Mucosa of descending colon (tissue), 3 donors: Measurements from ENCODE around the gene TMED3. TPM values are rescaled to one million over a fixed set of nuclear protein-coding genes. Genes with fewer than 3 reads are reported as not detected.

Experiments used
- ATAC-seq: fragments of 200-7000 bp; cut with Tn5 transposase; one replicate; pipeline ENCODE4 v1.9.1; 2020; ENCODE audit warnings: mild to moderate bottlenecking, moderate library complexity
- DNase-seq, 3 donors: peaks; one replicate each; pipeline ENCODE4 v3.0.0-alpha.2; 2020
- H3K36me3 ChIP-seq: fragments of 200-600 bp; one replicate; pipeline ENCODE4 v1.8.0; 2021; ENCODE audit warnings: low read depth, mild to moderate bottlenecking
- H3K4me1 ChIP-seq: fragments of 200-600 bp; one replicate; pipeline ENCODE4 v1.8.0; 2021; ENCODE audit warnings: low read depth, mild to moderate bottlenecking
- H3K4me3 ChIP-seq: fragments of 200-600 bp; one replicate; pipeline ENCODE4 v1.8.0; 2021; ENCODE audit warnings: mild to moderate bottlenecking
- H3K9me3 ChIP-seq: fragments of 200-600 bp; one replicate; pipeline ENCODE4 v1.8.0; 2021; ENCODE audit warnings: mild to moderate bottlenecking
- CTCF ChIP-seq: fragments of 200-600 bp; IDR thresholded peaks from one replicate; pipeline ENCODE4 v1.8.0; 2022; ENCODE audit warnings: antibody characterized with exemption, mild to moderate bottlenecking
- intact Hi-C, 2 donors: fragments of 100-400 bp; cut with DNase I in 1 of 2; cut with micrococcal nuclease in 1 of 2; formaldehyde crosslinking; loops; one replicate each; pipeline versions ENCODE4 v1.11.0 to v1.11.1; 2022; cut with DNase I, micrococcal nuclease
- total RNA-seq, 3 donors: library from RNA; stranded (reverse); fragmentation: NEBNext Ultra II Directional in 2 of 3; extraction: Animal tissue kit (Norgen Biotek cat#: 25700) in 2 of 3; gene quantifications; one replicate each; pipeline versions ENCODE4 v1.2.1 to v1.2.4, GENCODE V29; 2021 to 2023
- donor health status: DM: no; HTN: no; CAD: no; lungs with moderate emphysema.
- donor health status: DM: no; HTN: no; CAD: no.
- donor health status: DM: no; HTN: yes; CAD: no.

Gene TMED3
- total RNA-seq, 3 donors from 2014 or later = 30.3 to 57.8 (median 51.3) TPM

- no peak for ATAC-seq
- no peaks in the 10 kb centered on the region for H3K36me3 ChIP-seq
- TF ChIP-seq CTCF = no peak
Measured at GRCh38 chr15:79321876-79322275, 11.0 kb downstream of the TMED3 start.

GRCh38 chr15:79322306-79322705 is 11.4 kb downstream of the TMED3 start:
- Histone ChIP-seq H3K36me3 (no peaks in the 10 kb centered on the region), H3K4me1 (no peaks in the 10 kb centered on the region), H3K9me3 (no peaks in the 10 kb centered on the region), H3K4me3 (no peak overlapping the region)
- no peak for TF ChIP-seq CTCF
- intact Hi-C loops = no loop called here
- ATAC-seq (no peak), DNase-seq (no peak)

More at GRCh38 chr15:79321876-79322275, 11.0 kb downstream of the TMED3 start:
- H3K9me3 ChIP-seq = no peaks in the 10 kb centered on the region
- H3K4me3 ChIP-seq = no peak overlapping the region
- intact Hi-C loops = no loop called here
- DNase-seq = no peak
- no peaks in the 10 kb centered on the region for H3K4me1 ChIP-seq

- no peaks in the 10 kb centered on the region for H3K9me3 ChIP-seq
- no peak for ATAC-seq
- intact Hi-C loops = no loop called here
- H3K4me3 ChIP-seq = no peak overlapping the region
- no peaks in the 10 kb centered on the region for H3K36me3 ChIP-seq
- TF ChIP-seq CTCF = no peak
- H3K4me1 ChIP-seq = no peaks in the 10 kb centered on the region
- DNase-seq = no peak
Measured at GRCh38 chr15:79322945-79323344, 12.0 kb downstream of the TMED3 start.

- no peaks in the 10 kb centered on the region for H3K9me3 ChIP-seq
- H3K4me3 ChIP-seq = no peak overlapping the region
- ATAC-seq = peak; percentile 15
- H3K36me3 ChIP-seq = no peaks in the 10 kb centered on the region
- TF ChIP-seq CTCF = no peak
- no peaks in the 10 kb centered on the region for H3K4me1 ChIP-seq
- intact Hi-C loops = no loop called here
- DNase-seq = no peak
Measured at GRCh38 chr15:79329171-79329611, 18.3 kb downstream of the TMED3 start.

GRCh38 chr15:79332824-79333510 is 22.1 kb downstream of the TMED3 start:
- H3K4me3 ChIP-seq = no peak overlapping the region
- TF ChIP-seq CTCF = no peak
- no peaks in the 10 kb centered on the region for H3K4me1 ChIP-seq
- ATAC-seq = no peak
- no peaks in the 10 kb centered on the region for H3K36me3 ChIP-seq
- DNase-seq = peak in 1 of 3 donors; percentile 38
- no peaks in the 10 kb centered on the region for H3K9me3 ChIP-seq
- intact Hi-C loops = no loop called here
